B cell (primary cell): Measurements from ENCODE around the gene KCNQ1OT1. TPM values are rescaled to one million over a fixed set of nuclear protein-coding genes. Genes with fewer than 3 reads are reported as not detected.

Experiments used
- ATAC-seq: fragments of 200-7000 bp; cut with Tn5 transposase; one replicate; pipeline ENCODE4 v1.10.0; 2021; ENCODE audit warnings: low read depth, mild to moderate bottlenecking, moderate number of reproducible peaks, moderate library complexity
- CTCF ChIA-PET: fragments of 350-600 bp; sonication (Branson Sonifier 250); formaldehyde crosslinking; loops from one replicate; lab custom pipeline; 2021; ENCODE audit warnings: antibody characterized with exemption, inconsistent platforms; lab: Charles Lee
- POLR2A ChIA-PET: fragments of 350-600 bp; sonication (Branson Sonifier 250); formaldehyde crosslinking; loops from one replicate; lab custom pipeline; 2021; ENCODE audit warnings: antibody characterized with exemption; lab: Charles Lee
- DNase-seq: peaks from one replicate; pipeline ENCODE4 v3.0.0; 2013
- H2AFZ ChIP-seq: 2 replicates; pipeline ENCODE4 v1.6.1; 2012; ENCODE audit warnings: mild to moderate bottlenecking, low read depth, low read length; ENCODE audit not compliant: insufficient read depth, poor library complexity, severe bottlenecking
- H3K27ac ChIP-seq, 2 donors: 1 replicate in 1 of 2; 2 replicates in 1 of 2; pipeline ENCODE4 v1.5.1; 2012 to 2013; ENCODE audit warnings: low read length in 2 of 2, mild to moderate bottlenecking in 2 of 2, moderate library complexity in 1 of 2
- H3K27me3 ChIP-seq, 4 experiments: fragments of 200-600 bp in 1 of 4; sonication (generic) in 1 of 4; replicated peaks in 1 of 4; 1 replicate in 2 of 4; 2 replicates in 2 of 4; pipeline versions ENCODE4 v1.6.1 to v1.7.0; 2013 to 2016; ENCODE audit warnings: low read length in 3 of 4, mild to moderate bottlenecking in 2 of 4, mixed read lengths in 1 of 4, moderate library complexity in 1 of 4; ENCODE audit not compliant: insufficient read depth in 4 of 4, control insufficient read depth in 3 of 4; ENCODE audit errors: control extremely low read depth in 1 of 4
- H3K36me3 ChIP-seq, 2 experiments: replicated peaks in 1 of 2; 1 replicate in 1 of 2; 2 replicates in 1 of 2; pipeline versions ENCODE4 v1.6.1 to v1.7.1; 2013; ENCODE audit warnings: low read length in 1 of 2; ENCODE audit not compliant: insufficient read depth in 2 of 2, control insufficient read depth in 1 of 2; ENCODE audit errors: control extremely low read depth in 1 of 2, extremely low read depth in 1 of 2
- H3K4me1 ChIP-seq, 2 donors: fragments of 200-600 bp in 1 of 2; sonication (generic) in 1 of 2; 1 replicate in 1 of 2; 2 replicates in 1 of 2; pipeline versions ENCODE4 v1.5.1 to v1.6.1; 2013 to 2017; ENCODE audit warnings: low read length in 2 of 2; ENCODE audit not compliant: control insufficient read depth in 2 of 2, insufficient read depth in 2 of 2
- H3K4me2 ChIP-seq: replicated peaks from 2 replicates; pipeline ENCODE3; 2012; ENCODE audit warnings: mild to moderate bottlenecking, low read depth, low read length; ENCODE audit not compliant: poor library complexity, severe bottlenecking
- H3K4me3 ChIP-seq, 5 experiments: fragments of 200-600 bp in 1 of 5; sonication (generic) in 1 of 5; 1 replicate in 3 of 5; 2 replicates in 2 of 5; pipeline versions ENCODE4 v1.5.1 to v1.7.0; 2011 to 2016; ENCODE audit warnings: low read length in 4 of 5, mild to moderate bottlenecking in 4 of 5, low read depth in 2 of 5, control low read depth in 1 of 5, moderate library complexity in 1 of 5; ENCODE audit not compliant: insufficient read depth in 1 of 5; ENCODE audit errors: control extremely low read depth in 1 of 5, extremely low read depth in 1 of 5
- H3K79me2 ChIP-seq: fragments of 200-600 bp; sonication (generic); one replicate; pipeline ENCODE4 v1.6.0; 2016; ENCODE audit warnings: low read length; ENCODE audit not compliant: control insufficient read depth, insufficient read depth
- H3K9ac ChIP-seq: fragments of 200-600 bp; sonication (generic); 2 replicates; pipeline ENCODE4 v1.6.1; 2017; ENCODE audit warnings: mild to moderate bottlenecking, low read length, moderate library complexity
- H3K9me3 ChIP-seq, 3 donors: one replicate each; pipeline versions ENCODE4 v1.6.1 to v1.7.1; 2013; ENCODE audit warnings: low read length in 2 of 3; ENCODE audit not compliant: control insufficient read depth in 2 of 3, insufficient read depth in 1 of 3; ENCODE audit errors: control extremely low read depth in 1 of 3
- H4K20me1 ChIP-seq: 2 replicates; pipeline ENCODE4 v1.6.0; 2012; ENCODE audit warnings: mild to moderate bottlenecking, low read length; ENCODE audit not compliant: insufficient read depth, control insufficient read depth, poor library complexity, severe bottlenecking
- H3K27ac Mint-ChIP-seq: one replicate; pipeline ENCODE4 v1.8.0; 2021; ENCODE audit warnings: mixed read lengths
- H3K27me3 Mint-ChIP-seq: one replicate; pipeline ENCODE4 v1.8.0; 2021; ENCODE audit warnings: mixed read lengths
- H3K4me1 Mint-ChIP-seq: one replicate; pipeline ENCODE4 v1.8.0; 2021; ENCODE audit warnings: mixed read lengths
- H3K4me3 Mint-ChIP-seq: one replicate; pipeline ENCODE4 v1.8.0; 2021; ENCODE audit warnings: mixed read lengths
- H3K9me3 Mint-ChIP-seq: one replicate; pipeline ENCODE4 v1.8.0; 2022; ENCODE audit warnings: mixed read lengths; ENCODE audit not compliant: insufficient read depth
- CTCF ChIP-seq: fragments of 200-600 bp; IDR thresholded peaks from one replicate; pipeline ENCODE4 v1.8.0; 2022; ENCODE audit warnings: antibody characterized with exemption, mild to moderate bottlenecking
- EZH2 ChIP-seq: IDR thresholded peaks from 2 replicates; pipeline ENCODE4 v1.6.1; 2012; ENCODE audit warnings: borderline replicate concordance, low read depth, mild to moderate bottlenecking, moderate library complexity, low read length; ENCODE audit not compliant: insufficient read depth, poor library complexity, severe bottlenecking
- WGBS: methylation state at CpG from one replicate; pipeline ENCODE4 v1.1.5; 2013; ENCODE audit warnings: missing lambda C conversion rate; ENCODE audit not compliant: insufficient coverage; 5-methylcytosine and 5-hydroxymethylcytosine counted together
- intact Hi-C: fragments of 100-400 bp; cut with micrococcal nuclease; formaldehyde crosslinking; loops from one replicate; pipeline ENCODE4 v1.10.0; 2022
- polyA plus RNA-seq: library from polyadenylated mRNA; depleted of rRNA; stranded (reverse); fragments of >200 nt; gene quantifications from 2 replicates; pipeline ENCODE4 v1.2.3, GENCODE V29; 2012
- total RNA-seq, 2 donors: library from RNA; stranded (reverse); fragments of 120-200 nt in 1 of 2; gene quantifications; 1 replicate in 1 of 2; 2 replicates in 1 of 2; pipeline versions ENCODE4 v1.2.3 to v1.2.4, GENCODE V29; 2013 to 2022

The KCNQ1OT1 gene
- total and polyA plus RNA-seq, 2 donors (not counting 1 experiment from before 2014, with no cell fraction given) = 0.03 to 0.89 TPM

GRCh38 chr11:2573240-2574042 is 126.4 kb downstream of the KCNQ1OT1 start:
- no peak overlapping the region for H3K4me3 Mint-ChIP-seq
- H3K27me3 Mint-ChIP-seq = no peaks in the 10 kb centered on the region
- no peaks in the 10 kb centered on the region for H3K9me3 Mint-ChIP-seq
- Histone ChIP-seq H3K4me2 (no peak overlapping the region), H3K4me1 (no peaks in the 10 kb centered on the region), H3K4me3 (no peak overlapping the region), H2AFZ (no peak overlapping the region), H3K27ac (no peak overlapping the region), H4K20me1 (no peaks in the 10 kb centered on the region), H3K36me3 (peaks cover 0 to 9% of the 10 kb centered on the region in 2 experiments), H3K27me3 (no peaks in the 10 kb centered on the region), H3K9me3 (no peaks in the 10 kb centered on the region), H3K79me2 (no peaks in the 10 kb centered on the region), H3K9ac (no peak overlapping the region)
- TF ChIP-seq EZH2 = no peak
- no peak for TF ChIP-seq CTCF
- POLR2A ChIA-PET = no interaction called here
- 97% methylated on average over 27 of the region's 28 CpGs for WGBS
- intact Hi-C loops = no loop called here
- ATAC-seq (no peak), DNase-seq (no peak)
- no peaks in the 10 kb centered on the region for H3K4me1 Mint-ChIP-seq
- no peak overlapping the region for H3K27ac Mint-ChIP-seq
- CTCF ChIA-PET = no interaction called here

GRCh38 chr11:2572491-2573239 is 127.1 kb downstream of the KCNQ1OT1 start:
- H3K4me2 ChIP-seq = no peak overlapping the region
- intact Hi-C loops = no loop called here
- H3K9me3 ChIP-seq = no peaks in the 10 kb centered on the region
- ChIA-PET CTCF (no interaction called here), POLR2A (no interaction called here)
- TF ChIP-seq CTCF = no peak
- TF ChIP-seq EZH2 = no peak
- no peak for ATAC-seq
- Mint-ChIP-seq H3K9me3 (no peaks in the 10 kb centered on the region), H3K27ac (no peak overlapping the region), H3K27me3 (no peaks in the 10 kb centered on the region), H3K4me1 (no peaks in the 10 kb centered on the region), H3K4me3 (no peak overlapping the region)
- no peak overlapping the region for H2AFZ ChIP-seq
- no peaks in the 10 kb centered on the region for H3K27me3 ChIP-seq
- no peak for DNase-seq
- no peak overlapping the region for H3K4me3 ChIP-seq
- no peak overlapping the region for H3K27ac ChIP-seq
- H3K4me1 ChIP-seq = no peaks in the 10 kb centered on the region
- H3K79me2 ChIP-seq = no peaks in the 10 kb centered on the region
- H4K20me1 ChIP-seq = no peaks in the 10 kb centered on the region
- 96% methylated on average over 33 of the region's 33 CpGs for WGBS
- peaks cover 0 to 5% of the 10 kb centered on the region in 2 experiments for H3K36me3 ChIP-seq
- no peak overlapping the region for H3K9ac ChIP-seq
